Measurements from ENCODE around the gene SHQ1. TPM values are rescaled to one million over a fixed set of nuclear protein-coding genes. Genes with fewer than 3 reads are reported as not detected.
A peak's percentile ranks its signal among the peaks of the same experiment; 100 is the strongest.

The SHQ1 gene
- total and polyA plus RNA-seq, 7 donors: 6.2 to 20.6 (median 15.9) TPM

DNA sequence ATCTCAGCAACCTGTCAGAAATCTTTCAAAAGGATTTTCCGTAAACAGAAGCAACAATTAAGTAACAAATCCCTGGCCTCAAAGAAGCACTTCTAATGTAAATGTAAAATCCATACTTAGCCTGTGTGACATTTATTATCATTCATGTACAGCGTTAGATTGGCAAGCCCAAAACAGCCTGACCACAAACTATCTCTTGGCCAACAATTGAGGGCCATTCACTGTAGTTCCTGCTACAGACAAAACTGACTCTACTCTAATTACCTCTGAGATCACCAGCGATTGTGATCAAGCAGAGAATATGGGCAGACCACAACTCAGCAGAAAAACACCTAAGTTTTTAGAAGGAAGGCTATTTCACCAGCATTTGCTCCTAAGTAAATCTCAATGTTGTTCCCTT is 9.2 kb downstream of the SHQ1 start:
- peaks cover 9% of the 10 kb centered on the region for H3K4me1 ChIP-seq
- WGBS, 3 donors: 94 to 98% (median 96%) methylated on average over 3 of the region's 3 CpGs
- ATAC-seq (no peak), DNase-seq (no peak)
- H3K4me3 ChIP-seq: no peak overlapping the region
- TF ChIP-seq, protein P1, sequence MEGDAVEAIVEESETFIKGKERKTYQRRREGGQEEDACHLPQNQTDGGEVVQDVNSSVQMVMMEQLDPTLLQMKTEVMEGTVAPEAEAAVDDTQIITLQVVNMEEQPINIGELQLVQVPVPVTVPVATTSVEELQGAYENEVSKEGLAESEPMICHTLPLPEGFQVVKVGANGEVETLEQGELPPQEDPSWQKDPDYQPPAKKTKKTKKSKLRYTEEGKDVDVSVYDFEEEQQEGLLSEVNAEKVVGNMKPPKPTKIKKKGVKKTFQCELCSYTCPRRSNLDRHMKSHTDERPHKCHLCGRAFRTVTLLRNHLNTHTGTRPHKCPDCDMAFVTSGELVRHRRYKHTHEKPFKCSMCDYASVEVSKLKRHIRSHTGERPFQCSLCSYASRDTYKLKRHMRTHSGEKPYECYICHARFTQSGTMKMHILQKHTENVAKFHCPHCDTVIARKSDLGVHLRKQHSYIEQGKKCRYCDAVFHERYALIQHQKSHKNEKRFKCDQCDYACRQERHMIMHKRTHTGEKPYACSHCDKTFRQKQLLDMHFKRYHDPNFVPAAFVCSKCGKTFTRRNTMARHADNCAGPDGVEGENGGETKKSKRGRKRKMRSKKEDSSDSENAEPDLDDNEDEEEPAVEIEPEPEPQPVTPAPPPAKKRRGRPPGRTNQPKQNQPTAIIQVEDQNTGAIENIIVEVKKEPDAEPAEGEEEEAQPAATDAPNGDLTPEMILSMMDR (IDR thresholded peaks at IDR 0.05): no peak
- no peak overlapping the region for H3K27ac ChIP-seq
- H3K9me3 ChIP-seq: no peaks in the 10 kb centered on the region
- intact Hi-C loops (cut with DNase I): no loop called here
- peaks cover 5 to 43% of the 10 kb centered on the region in 2 donors for H3K36me3 ChIP-seq (ENCODE audit: insufficient read depth in 1 of 2, low read depth in 1 of 2)
- no peaks in the 10 kb centered on the region for H3K27me3 ChIP-seq (ENCODE audit: insufficient read depth in 3 of 3, low read length in 2 of 3)

GRCh38 chr3:72836923-72837322 is 11.3 kb downstream of the SHQ1 start:
- H3K27ac ChIP-seq: no peak overlapping the region
- TF ChIP-seq, protein P1 (IDR thresholded peaks at IDR 0.05): peak; percentile 16
- H3K4me1 ChIP-seq: peaks cover 9% of the 10 kb centered on the region
- peaks cover 5 to 35% of the 10 kb centered on the region in 2 donors for H3K36me3 ChIP-seq (ENCODE audit: insufficient read depth in 1 of 2, low read depth in 1 of 2)
- DNase-seq: peak; percentile 76 to 89
- intact Hi-C loops (cut with DNase I): no loop called here
- ATAC-seq: peak; percentile 97 to 100 (median 98)
- WGBS, 3 donors: 30 to 35% (median 31%) methylated on average over 3 of the region's 3 CpGs
- H3K4me3 ChIP-seq: no peak overlapping the region
- no peaks in the 10 kb centered on the region for H3K9me3 ChIP-seq
- H3K27me3 ChIP-seq (ENCODE audit: insufficient read depth in 3 of 3, low read length in 2 of 3): no peaks in the 10 kb centered on the region

- 93 to 100% (median 94%) methylated on average over 2 to 3 of the region's 3 CpGs for WGBS, 3 donors
- intact Hi-C loops (cut with DNase I): no loop called here
- ATAC-seq: peak in 1 of 4 donors; percentile 32
Measured at GRCh38 chr3:72836416-72836815, 11.8 kb downstream of the SHQ1 start.

DNA sequence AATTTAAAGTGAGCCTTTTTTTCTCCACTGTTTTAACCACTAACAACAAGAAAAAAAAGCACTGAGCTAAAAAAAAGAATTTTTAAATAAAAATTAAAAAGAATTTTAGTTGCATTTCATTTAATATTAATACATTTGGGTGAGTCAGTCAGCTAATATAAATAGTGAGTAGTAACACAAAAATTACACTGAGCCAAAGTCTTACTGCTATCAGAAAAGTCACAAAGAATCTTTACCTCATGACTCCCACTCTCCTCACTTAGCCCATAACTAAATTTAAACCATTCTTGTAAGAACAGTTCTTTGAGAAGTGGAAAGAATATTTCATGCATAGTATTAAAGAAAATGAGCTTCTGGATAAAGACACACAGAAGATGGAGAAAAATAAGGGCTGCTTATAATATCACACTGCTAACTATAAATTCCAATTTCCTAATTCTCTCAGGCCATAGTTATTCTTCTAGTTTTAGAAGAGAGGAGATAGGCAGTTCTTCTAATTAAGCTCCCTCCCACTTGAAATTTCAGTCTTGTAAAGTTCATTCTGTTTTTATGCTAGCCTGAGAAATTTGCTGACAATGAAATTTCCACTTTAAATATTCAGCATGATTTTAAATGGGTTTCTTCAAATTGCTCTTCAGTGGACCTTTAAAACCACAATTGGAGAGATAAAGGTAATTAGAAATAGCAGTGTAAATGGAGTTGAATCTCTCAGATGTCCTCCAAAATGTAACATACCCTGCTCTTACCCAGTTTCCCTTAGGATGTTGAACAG is 17.6 kb downstream of the SHQ1 start:
- intact Hi-C loops (cut with DNase I): no loop called here
- no peak for ATAC-seq
- no peak overlapping the region for H3K4me3 ChIP-seq
- H3K27me3 ChIP-seq (ENCODE audit: insufficient read depth in 3 of 3, low read length in 2 of 3): no peaks in the 10 kb centered on the region
- H3K9me3 ChIP-seq: no peaks in the 10 kb centered on the region
- peaks cover 0 to 16% of the 10 kb centered on the region in 2 donors for H3K36me3 ChIP-seq (ENCODE audit: insufficient read depth in 1 of 2, low read depth in 1 of 2)
- TF ChIP-seq, protein P1 (IDR thresholded peaks at IDR 0.05): no peak
- DNase-seq: no peak
- no peaks in the 10 kb centered on the region for H3K4me1 ChIP-seq
- no peak overlapping the region for H3K27ac ChIP-seq

More at GRCh38 chr3:72836416-72836815, 11.8 kb downstream of the SHQ1 start:
- no peak for DNase-seq
- no peak overlapping the region for H3K27ac ChIP-seq
- H3K36me3 ChIP-seq (ENCODE audit: insufficient read depth in 1 of 2, low read depth in 1 of 2): peaks cover under 1 to 35% of the 10 kb centered on the region in 2 donors
- no peaks in the 10 kb centered on the region for H3K9me3 ChIP-seq
- H3K4me3 ChIP-seq: no peak overlapping the region
- no peaks in the 10 kb centered on the region for H3K27me3 ChIP-seq (ENCODE audit: insufficient read depth in 3 of 3, low read length in 2 of 3)
- TF ChIP-seq, protein P1 (IDR thresholded peaks at IDR 0.05): no peak
- peaks cover 9% of the 10 kb centered on the region for H3K4me1 ChIP-seq

All from psoas muscle (tissue), 8 donors.